SH-SY5Y (cell line): ENCODE measurements around the gene POU6F1.

Experiments used
- GATA2 ChIP-seq: IDR thresholded peaks from 2 replicates; pipeline ENCODE4 v1.6.1; 2011; ENCODE audit warnings: mild to moderate bottlenecking, low read depth, low read length
- GATA3 ChIP-seq: IDR thresholded peaks from 2 replicates; pipeline ENCODE4 v1.6.1; 2011; ENCODE audit warnings: low read depth, mild to moderate bottlenecking, low read length, moderate library complexity

GRCh38 chr12:51183349-51183748, 34.5 kb downstream of the POU6F1 start:
- TF ChIP-seq GATA2 = no peak
- TF ChIP-seq GATA3 = no peak
